ENCODE results near the gene DCLK2.

DNA sequence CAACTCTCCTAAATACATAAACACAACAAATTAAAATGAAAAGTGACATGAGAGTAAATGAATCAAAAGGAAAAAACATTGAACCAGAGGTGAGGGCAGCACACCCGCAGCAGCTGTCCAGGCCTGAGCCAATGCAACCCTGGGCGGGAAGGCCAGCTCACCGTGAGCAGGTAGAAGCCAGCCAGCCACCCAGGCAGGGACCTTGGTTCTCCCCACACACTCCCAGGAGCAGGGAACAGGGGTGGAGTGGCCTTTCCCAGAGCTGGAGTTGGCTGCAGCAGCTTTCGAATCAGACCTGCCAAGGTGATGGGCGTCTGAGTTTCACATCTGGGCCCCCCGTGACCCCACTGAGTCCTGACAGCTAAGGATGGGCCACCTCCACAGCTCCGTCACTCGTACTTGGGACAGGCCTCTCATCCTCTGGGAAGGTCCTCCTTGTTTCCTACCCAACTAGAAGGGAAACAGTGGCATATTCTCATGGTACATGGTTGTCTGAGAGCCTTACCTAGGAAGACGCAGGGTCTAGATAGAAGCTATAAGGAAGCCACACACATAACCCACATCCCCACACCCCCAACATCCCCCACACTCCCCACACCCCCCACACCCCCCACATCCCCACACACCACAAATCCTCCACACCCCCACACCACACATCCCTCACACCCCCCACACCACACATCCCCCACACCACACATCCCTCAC lies 172.2 kb downstream of the DCLK2 start:
- TF ChIP-seq, protein P1, sequence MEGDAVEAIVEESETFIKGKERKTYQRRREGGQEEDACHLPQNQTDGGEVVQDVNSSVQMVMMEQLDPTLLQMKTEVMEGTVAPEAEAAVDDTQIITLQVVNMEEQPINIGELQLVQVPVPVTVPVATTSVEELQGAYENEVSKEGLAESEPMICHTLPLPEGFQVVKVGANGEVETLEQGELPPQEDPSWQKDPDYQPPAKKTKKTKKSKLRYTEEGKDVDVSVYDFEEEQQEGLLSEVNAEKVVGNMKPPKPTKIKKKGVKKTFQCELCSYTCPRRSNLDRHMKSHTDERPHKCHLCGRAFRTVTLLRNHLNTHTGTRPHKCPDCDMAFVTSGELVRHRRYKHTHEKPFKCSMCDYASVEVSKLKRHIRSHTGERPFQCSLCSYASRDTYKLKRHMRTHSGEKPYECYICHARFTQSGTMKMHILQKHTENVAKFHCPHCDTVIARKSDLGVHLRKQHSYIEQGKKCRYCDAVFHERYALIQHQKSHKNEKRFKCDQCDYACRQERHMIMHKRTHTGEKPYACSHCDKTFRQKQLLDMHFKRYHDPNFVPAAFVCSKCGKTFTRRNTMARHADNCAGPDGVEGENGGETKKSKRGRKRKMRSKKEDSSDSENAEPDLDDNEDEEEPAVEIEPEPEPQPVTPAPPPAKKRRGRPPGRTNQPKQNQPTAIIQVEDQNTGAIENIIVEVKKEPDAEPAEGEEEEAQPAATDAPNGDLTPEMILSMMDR (conservative IDR thresholded peaks at IDR 0.05; ENCODE audit: low read depth, low read length) = no peak
- TF ChIP-seq RFX5 (IDR thresholded peaks at IDR 0.05; ENCODE audit: low read depth, low read length) (no peak), FOS (IDR thresholded peaks at IDR 0.05; ENCODE audit: low read depth, low read length) (no peak)

All from IMR-90 (cell line).